ENCODE results near the gene THAP10. TPM values are rescaled to one million over a fixed set of nuclear protein-coding genes. Genes with fewer than 3 reads are reported as not detected.
A peak's percentile ranks its signal among the peaks of the same experiment; 100 is the strongest.

Gene THAP10
- total and polyA plus RNA-seq, 12 donors = 0.97 to 5.6 (median 3.7) TPM

DNA sequence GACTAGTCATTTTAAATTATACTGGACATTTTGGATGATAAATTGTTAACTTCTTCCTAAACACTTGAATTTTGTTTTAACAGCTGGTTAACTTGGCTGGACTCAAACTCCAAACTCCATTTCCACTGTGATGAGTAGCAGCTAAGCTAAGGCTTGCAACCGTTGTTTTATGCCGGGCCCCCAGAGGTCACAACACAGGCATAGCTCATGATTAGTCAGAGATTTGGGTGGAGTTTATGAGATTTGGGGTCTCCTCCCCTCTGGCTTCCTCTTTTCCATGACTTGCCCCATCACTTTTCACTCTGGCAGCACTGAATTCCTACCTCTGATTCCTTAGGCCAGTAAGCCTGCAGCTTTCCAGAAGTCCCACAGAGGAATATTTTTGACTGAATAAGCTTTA lies 12.8 kb downstream of the THAP10 start:
- TF ChIP-seq, protein P1, sequence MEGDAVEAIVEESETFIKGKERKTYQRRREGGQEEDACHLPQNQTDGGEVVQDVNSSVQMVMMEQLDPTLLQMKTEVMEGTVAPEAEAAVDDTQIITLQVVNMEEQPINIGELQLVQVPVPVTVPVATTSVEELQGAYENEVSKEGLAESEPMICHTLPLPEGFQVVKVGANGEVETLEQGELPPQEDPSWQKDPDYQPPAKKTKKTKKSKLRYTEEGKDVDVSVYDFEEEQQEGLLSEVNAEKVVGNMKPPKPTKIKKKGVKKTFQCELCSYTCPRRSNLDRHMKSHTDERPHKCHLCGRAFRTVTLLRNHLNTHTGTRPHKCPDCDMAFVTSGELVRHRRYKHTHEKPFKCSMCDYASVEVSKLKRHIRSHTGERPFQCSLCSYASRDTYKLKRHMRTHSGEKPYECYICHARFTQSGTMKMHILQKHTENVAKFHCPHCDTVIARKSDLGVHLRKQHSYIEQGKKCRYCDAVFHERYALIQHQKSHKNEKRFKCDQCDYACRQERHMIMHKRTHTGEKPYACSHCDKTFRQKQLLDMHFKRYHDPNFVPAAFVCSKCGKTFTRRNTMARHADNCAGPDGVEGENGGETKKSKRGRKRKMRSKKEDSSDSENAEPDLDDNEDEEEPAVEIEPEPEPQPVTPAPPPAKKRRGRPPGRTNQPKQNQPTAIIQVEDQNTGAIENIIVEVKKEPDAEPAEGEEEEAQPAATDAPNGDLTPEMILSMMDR (IDR thresholded peaks at IDR 0.05) = no peak
- TF ChIP-seq POLR2A (IDR thresholded peaks at IDR 0.05) = no peak
- DNase-seq = no peak
- Histone ChIP-seq H3K27me3 (no peaks in the 10 kb centered on the region), H3K27ac (no peak overlapping the region), H3K36me3 (replicated peaks in 1 of 2) (no peaks in the 10 kb centered on the region), H3K4me3 (no peak overlapping the region), H3K9me3 (replicated peaks in 1 of 3) (no peaks in the 10 kb centered on the region), H3K4me1 (replicated peaks in 1 of 2) (no peaks in the 10 kb centered on the region)
- intact Hi-C loops (cut with DNase I) = no loop called here
- 76 to 81% (median 79%) methylated on average over 2 of the region's 2 CpGs for WGBS, 4 donors

DNA sequence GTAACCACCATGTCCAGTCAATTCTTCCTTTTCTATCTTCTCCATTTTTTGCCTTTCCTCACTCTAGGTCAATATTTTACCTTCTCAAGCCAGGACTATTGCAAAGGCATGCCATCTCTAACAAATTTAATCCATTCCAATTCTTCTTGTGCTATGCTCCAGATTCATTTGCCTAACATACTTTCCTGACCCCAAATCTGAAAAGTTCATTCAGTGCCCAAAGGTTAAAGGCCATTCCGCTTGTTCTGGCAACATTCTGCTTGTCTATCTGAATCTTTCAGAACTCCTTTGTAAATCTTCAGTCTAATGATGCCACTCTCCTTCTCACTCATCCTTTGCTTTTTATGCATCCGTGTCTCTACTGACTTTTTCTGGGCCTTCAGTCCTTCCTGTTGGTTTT lies 15.6 kb downstream of the THAP10 start:
- WGBS, 4 donors = 59 to 69% (median 65%) methylated on average over 2 of the region's 2 CpGs
- intact Hi-C loops (cut with DNase I) = no loop called here

DNA sequence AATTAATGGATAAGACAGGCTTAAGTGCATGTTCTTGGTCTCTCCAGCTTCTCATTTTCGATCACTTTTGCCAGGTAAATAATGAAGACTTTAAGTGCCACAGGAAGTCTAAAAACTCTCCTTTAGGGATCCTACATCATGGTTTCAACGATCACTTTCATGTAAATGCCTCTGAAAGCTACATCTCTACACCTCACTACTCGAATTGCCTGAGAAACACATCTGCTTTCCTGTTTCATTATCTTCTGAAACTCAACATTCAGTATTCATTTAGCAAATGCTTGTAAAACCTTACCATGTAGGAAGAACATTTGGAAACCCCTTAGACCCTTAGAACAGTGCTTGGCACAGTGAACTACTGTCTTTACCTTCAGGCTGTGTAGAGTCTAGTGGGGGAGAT lies 16.2 kb downstream of the THAP10 start:
- H3K27ac ChIP-seq = no peak overlapping the region
- H3K4me1 ChIP-seq (replicated peaks in 1 of 2) = no peaks in the 10 kb centered on the region
- 56 to 64% (median 60%) methylated on average over 3 of the region's 3 CpGs for WGBS, 4 donors
- no peaks in the 10 kb centered on the region for H3K27me3 ChIP-seq
- intact Hi-C loops (cut with DNase I) = no loop called here
- H3K4me3 ChIP-seq = no peak overlapping the region
- no peaks in the 10 kb centered on the region for H3K9me3 ChIP-seq (replicated peaks in 1 of 3)
- no peaks in the 10 kb centered on the region for H3K36me3 ChIP-seq (replicated peaks in 1 of 2)
- DNase-seq = no peak
- TF ChIP-seq, protein P1 (IDR thresholded peaks at IDR 0.05) = no peak
- no peak for TF ChIP-seq POLR2A (IDR thresholded peaks at IDR 0.05)

More for the DNA sequence above, 15.6 kb downstream of the THAP10 start:
- H3K9me3 ChIP-seq (replicated peaks in 1 of 3) = no peaks in the 10 kb centered on the region
- no peak overlapping the region for H3K27ac ChIP-seq
- TF ChIP-seq, protein P1 (IDR thresholded peaks at IDR 0.05) = no peak
- TF ChIP-seq POLR2A (IDR thresholded peaks at IDR 0.05) = no peak
- no peaks in the 10 kb centered on the region for H3K36me3 ChIP-seq (replicated peaks in 1 of 2)
- H3K27me3 ChIP-seq = no peaks in the 10 kb centered on the region
- DNase-seq = no peak
- H3K4me3 ChIP-seq = no peak overlapping the region
- H3K4me1 ChIP-seq (replicated peaks in 1 of 2) = no peaks in the 10 kb centered on the region

DNA sequence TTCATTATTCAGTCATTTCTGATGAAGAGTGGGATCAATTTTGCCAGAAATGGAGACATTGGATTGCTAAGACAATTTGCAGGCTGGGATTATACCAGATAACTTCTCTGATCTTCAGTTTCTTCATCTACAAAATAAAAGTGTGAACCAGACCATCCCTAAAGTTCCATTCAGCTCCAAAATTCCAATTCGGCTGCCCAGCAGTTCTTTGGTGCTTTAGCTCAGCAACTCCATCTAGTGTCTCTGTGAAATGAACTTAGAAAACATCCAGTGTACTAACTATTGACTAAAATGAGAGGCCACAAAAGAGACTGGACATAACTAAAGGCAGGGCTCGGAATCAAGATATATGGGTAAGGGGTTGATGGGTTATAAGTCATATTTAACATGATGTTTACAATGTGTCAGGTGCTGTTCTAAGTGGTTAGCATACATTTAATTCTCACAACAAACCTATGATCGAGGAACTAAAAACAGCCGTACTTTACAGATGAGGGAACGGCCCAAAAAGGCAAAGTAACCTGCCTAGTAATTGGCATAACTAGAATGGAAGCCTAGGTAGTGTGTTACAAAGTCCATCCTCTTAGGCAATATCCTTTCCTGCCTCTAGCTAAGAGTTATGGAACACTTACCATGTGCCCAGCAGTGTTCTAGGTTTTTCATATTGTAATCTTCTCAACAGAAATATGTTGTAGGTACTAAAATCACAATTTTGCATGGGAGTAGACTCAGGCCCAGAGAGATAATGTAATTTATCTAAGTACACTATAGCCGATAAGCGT lies 17.0 kb downstream of the THAP10 start:
- no peaks in the 10 kb centered on the region for H3K4me1 ChIP-seq (replicated peaks in 1 of 2)
- no peak overlapping the region for H3K4me3 ChIP-seq
- TF ChIP-seq POLR2A (IDR thresholded peaks at IDR 0.05) = no peak
- TF ChIP-seq, protein P1 (IDR thresholded peaks at IDR 0.05) = peak; percentile 4 to 46 (median 34)
- no peak for DNase-seq
- H3K27me3 ChIP-seq = no peaks in the 10 kb centered on the region
- WGBS, 4 donors = 66 to 76% (median 71%) methylated on average over 7 of the region's 7 CpGs
- no peak overlapping the region for H3K27ac ChIP-seq
- H3K36me3 ChIP-seq (replicated peaks in 1 of 2) = no peaks in the 10 kb centered on the region
- intact Hi-C loops (cut with DNase I) = no loop called here
- no peaks in the 10 kb centered on the region for H3K9me3 ChIP-seq (replicated peaks in 1 of 3)

All from adrenal gland (tissue), 12 donors.